Gastroesophageal sphincter (tissue), 4 donors: Measurements from ENCODE around the gene STING1. TPM values are rescaled to one million over a fixed set of nuclear protein-coding genes. Genes with fewer than 3 reads are reported as not detected.
A peak's percentile ranks its signal among the peaks of the same experiment; 100 is the strongest.

Source experiments
- ATAC-seq: fragments of 150-250 bp; one replicate; pipeline ENCODE4 v1.9.1; 2016; ENCODE audit warnings: mild to moderate bottlenecking, moderate library complexity
- H3K27ac ChIP-seq, 4 donors: fragments of 200-600 bp; sonication (generic) in 3 of 4; 1 replicate in 3 of 4; 2 replicates in 1 of 4; pipeline ENCODE4 v1.5.1; 2016 to 2019
- H3K27me3 ChIP-seq: fragments of 200-600 bp; sonication (generic); one replicate; pipeline ENCODE4 v1.5.1; 2019
- H3K36me3 ChIP-seq, 2 donors: fragments of 200-600 bp; sonication (generic); one replicate each; pipeline ENCODE4 v1.5.1; 2019; ENCODE audit warnings: control low read depth in 1 of 2
- H3K4me1 ChIP-seq, 3 donors: fragments of 200-600 bp; sonication (generic); 1 replicate in 2 of 3; 2 replicates in 1 of 3; pipeline ENCODE4 v1.5.1; 2016 to 2019; ENCODE audit warnings: control low read depth in 2 of 3
- H3K4me3 ChIP-seq, 2 donors: fragments of 200-600 bp; sonication (generic); one replicate each; pipeline ENCODE4 v1.5.1; 2019; ENCODE audit warnings: mild to moderate bottlenecking in 1 of 2, moderate library complexity in 1 of 2
- H3K9me3 ChIP-seq, 3 donors: fragments of 200-600 bp; sonication (generic); one replicate each; pipeline ENCODE4 v1.5.1; 2017 to 2019; ENCODE audit warnings: control low read depth in 2 of 3
- EP300 ChIP-seq: sonication (generic); formaldehyde crosslinking; IDR thresholded peaks from one replicate; pipeline ENCODE4 v1.6.1; 2017; ENCODE audit warnings: antibody characterized with exemption, mild to moderate bottlenecking
- POLR2A ChIP-seq, 2 donors: fragments of 450-650 bp; IDR thresholded peaks; one replicate each; pipeline ENCODE4 v1.6.1; 2017; ENCODE audit warnings: antibody characterized with exemption in 2 of 2, mild to moderate bottlenecking in 2 of 2, moderate library complexity in 1 of 2
- POLR2AphosphoS5 ChIP-seq: sonication (generic); formaldehyde crosslinking; IDR thresholded peaks from one replicate; pipeline ENCODE4 v1.6.1; 2017; ENCODE audit warnings: antibody characterized with exemption
- WGBS, 2 donors: methylation state at CpG; one replicate each; pipeline ENCODE4 v1.1.5; 2018; ENCODE audit warnings: low coverage in 1 of 2; 5-methylcytosine and 5-hydroxymethylcytosine counted together
- total RNA-seq, 4 donors: library from RNA; depleted of rRNA; stranded (reverse); fragments of >200 nt; gene quantifications; one replicate each; pipeline ENCODE4 v1.1.0, GENCODE V29; 2016
- TF ChIP-seq, protein P1 (sequence below), 4 experiments: fragments of 200-600 bp in 2 of 4; fragments of 450-650 bp in 2 of 4; sonication (generic) in 1 of 4; IDR thresholded peaks; one replicate each; pipeline ENCODE4 v1.5.1; 2017 to 2019; ENCODE audit warnings: antibody characterized with exemption in 4 of 4, mild to moderate bottlenecking in 2 of 4, moderate library complexity in 2 of 4

Gene STING1
- total RNA-seq, 4 donors from 2014 or later = 36.3 to 63.7 (median 50.6) TPM

DNA sequence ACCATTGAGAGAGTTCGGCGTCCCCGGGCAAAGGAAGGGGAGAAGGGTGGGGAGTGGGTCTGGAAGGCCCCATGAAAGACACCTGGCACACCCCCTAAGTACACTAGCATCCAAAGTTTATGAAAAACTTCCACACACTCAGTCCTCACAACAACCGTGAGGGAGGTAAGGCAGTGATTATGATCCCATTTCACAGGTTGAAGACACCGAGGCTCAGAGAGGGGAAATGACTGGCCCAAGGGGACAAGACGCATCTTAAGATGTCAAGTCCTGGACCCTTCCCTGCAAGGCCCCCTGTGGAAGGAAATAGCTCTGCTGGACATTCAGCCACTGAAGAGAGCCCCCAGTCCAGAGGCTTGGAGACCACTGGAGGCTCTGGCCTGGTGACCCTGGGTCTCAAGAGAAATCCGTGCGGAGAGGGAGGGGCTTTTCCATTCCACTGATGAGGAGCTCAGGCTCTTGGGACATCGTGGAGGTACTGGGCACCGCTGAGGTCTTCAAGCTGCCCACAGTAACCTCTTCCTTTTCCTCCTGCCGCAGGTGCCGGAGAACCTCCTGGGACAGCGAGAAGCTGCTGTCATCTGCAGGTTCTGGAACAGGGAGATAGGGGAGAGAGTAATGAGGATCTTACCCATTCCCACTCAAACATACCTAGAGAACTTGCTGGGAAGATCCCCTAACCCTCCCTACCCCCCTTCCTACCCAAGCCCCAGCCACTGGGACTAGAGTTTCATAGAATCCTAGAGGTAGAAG is 6.5 kb downstream of the STING1 start:
- Histone ChIP-seq H3K27ac (peak overlapping the region in 3 of 4 donors; percentile 0 to 31 (median 1)), H3K4me1 (peaks cover 0 to 50% (median 14%) of the 10 kb centered on the region in 3 donors), H3K27me3 (no peaks in the 10 kb centered on the region), H3K9me3 (no peaks in the 10 kb centered on the region), H3K36me3 (peaks cover 0 to 57% of the 10 kb centered on the region in 2 donors), H3K4me3 (no peak overlapping the region)
- ATAC-seq = no peak
- WGBS, 2 donors = 60 to 86% methylated on average over 1 to 5 of the region's 13 CpGs
- TF ChIP-seq, protein P1, sequence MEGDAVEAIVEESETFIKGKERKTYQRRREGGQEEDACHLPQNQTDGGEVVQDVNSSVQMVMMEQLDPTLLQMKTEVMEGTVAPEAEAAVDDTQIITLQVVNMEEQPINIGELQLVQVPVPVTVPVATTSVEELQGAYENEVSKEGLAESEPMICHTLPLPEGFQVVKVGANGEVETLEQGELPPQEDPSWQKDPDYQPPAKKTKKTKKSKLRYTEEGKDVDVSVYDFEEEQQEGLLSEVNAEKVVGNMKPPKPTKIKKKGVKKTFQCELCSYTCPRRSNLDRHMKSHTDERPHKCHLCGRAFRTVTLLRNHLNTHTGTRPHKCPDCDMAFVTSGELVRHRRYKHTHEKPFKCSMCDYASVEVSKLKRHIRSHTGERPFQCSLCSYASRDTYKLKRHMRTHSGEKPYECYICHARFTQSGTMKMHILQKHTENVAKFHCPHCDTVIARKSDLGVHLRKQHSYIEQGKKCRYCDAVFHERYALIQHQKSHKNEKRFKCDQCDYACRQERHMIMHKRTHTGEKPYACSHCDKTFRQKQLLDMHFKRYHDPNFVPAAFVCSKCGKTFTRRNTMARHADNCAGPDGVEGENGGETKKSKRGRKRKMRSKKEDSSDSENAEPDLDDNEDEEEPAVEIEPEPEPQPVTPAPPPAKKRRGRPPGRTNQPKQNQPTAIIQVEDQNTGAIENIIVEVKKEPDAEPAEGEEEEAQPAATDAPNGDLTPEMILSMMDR (IDR thresholded peaks at IDR 0.05) = no peak
- TF ChIP-seq POLR2AphosphoS5 = no peak
- TF ChIP-seq EP300 = no peak
- no peak for TF ChIP-seq POLR2A (IDR thresholded peaks at IDR 0.05)

GRCh38 chr5:139474890-139475791 is 7.4 kb downstream of the STING1 start:
- TF ChIP-seq POLR2A (IDR thresholded peaks at IDR 0.05) = no peak
- no peak for TF ChIP-seq POLR2AphosphoS5
- TF ChIP-seq, protein P1 (IDR thresholded peaks at IDR 0.05) = no peak
- no peak for TF ChIP-seq EP300
- 45 to 66% methylated on average over 9 of the region's 13 CpGs for WGBS, 2 donors
- ATAC-seq = peak; percentile 54
- Histone ChIP-seq H3K9me3 (no peaks in the 10 kb centered on the region), H3K4me1 (peaks cover 0 to 41% (median 12%) of the 10 kb centered on the region in 3 donors), H3K27me3 (no peaks in the 10 kb centered on the region), H3K4me3 (no peak overlapping the region), H3K36me3 (peaks cover 0 to 52% of the 10 kb centered on the region in 2 donors), H3K27ac (peak overlapping the region in 3 of 4 donors; percentile 0 to 31 (median 1))

GRCh38 chr5:139473565-139473964 is 9.0 kb downstream of the STING1 start:
- TF ChIP-seq EP300 (no peak), POLR2AphosphoS5 (no peak)
- TF ChIP-seq, protein P1 (IDR thresholded peaks at IDR 0.05) = no peak
- peaks cover 0 to 27% (median 12%) of the 10 kb centered on the region in 3 donors for H3K4me1 ChIP-seq
- peak overlapping the region in 3 of 4 donors; percentile 43 to 71 (median 47) for H3K27ac ChIP-seq
- 86% methylated on average over 1 of the region's 2 CpGs; no CpG with 5 or more reads in 1 of the 2 donors for WGBS, 2 donors
- ATAC-seq = peak; percentile 33
- peaks cover 0 to 38% of the 10 kb centered on the region in 2 donors for H3K36me3 ChIP-seq
- no peaks in the 10 kb centered on the region for H3K27me3 ChIP-seq
- H3K9me3 ChIP-seq = no peaks in the 10 kb centered on the region
- H3K4me3 ChIP-seq = no peak overlapping the region

- peaks cover 0 to 26% (median 12%) of the 10 kb centered on the region in 3 donors for H3K4me1 ChIP-seq
- no peaks in the 10 kb centered on the region for H3K9me3 ChIP-seq
- H3K27ac ChIP-seq = peak overlapping the region in 3 of 4 donors; percentile 43 to 60 (median 47)
- H3K4me3 ChIP-seq = no peak overlapping the region
- H3K36me3 ChIP-seq = peaks cover 0 to 33% of the 10 kb centered on the region in 2 donors
- no peak for ATAC-seq
- WGBS, 2 donors = 75 to 89% methylated on average over 4 to 5 of the region's 8 CpGs
- TF ChIP-seq POLR2AphosphoS5 (no peak), EP300 (no peak), POLR2A (IDR thresholded peaks at IDR 0.05) (no peak)
- TF ChIP-seq, protein P1 (IDR thresholded peaks at IDR 0.05) = no peak
- no peaks in the 10 kb centered on the region for H3K27me3 ChIP-seq
Measured at GRCh38 chr5:139473105-139473504, 9.5 kb downstream of the STING1 start.
